IPS-18c (cell line): ENCODE results near the gene NR3C2.

Experiments used
- H3K4me3 ChIP-seq: 2 replicates; pipeline ENCODE4 v1.7.0; 2013; ENCODE audit warnings: low read depth, mild to moderate bottlenecking, low read length, moderate library complexity; ENCODE audit not compliant: insufficient read depth
- H3K9me3 ChIP-seq: one replicate; pipeline ENCODE4 v1.6.1; 2013; ENCODE audit warnings: mild to moderate bottlenecking, low read length, moderate library complexity; ENCODE audit not compliant: control insufficient read depth, insufficient read depth

The NR3C2 gene

GRCh38 chr4:148075438-148075837 is 366.8 kb downstream of the NR3C2 start:
- Histone ChIP-seq H3K9me3 (peaks cover 9% of the 10 kb centered on the region), H3K4me3 (no peak overlapping the region)

- H3K9me3 ChIP-seq, result peaks cover 9% of the 10 kb centered on the region
- H3K4me3 ChIP-seq, result no peak overlapping the region
These were observed 367.8 kb downstream of the NR3C2 start for GRCh38 chr4:148074462-148074861.

DNA sequence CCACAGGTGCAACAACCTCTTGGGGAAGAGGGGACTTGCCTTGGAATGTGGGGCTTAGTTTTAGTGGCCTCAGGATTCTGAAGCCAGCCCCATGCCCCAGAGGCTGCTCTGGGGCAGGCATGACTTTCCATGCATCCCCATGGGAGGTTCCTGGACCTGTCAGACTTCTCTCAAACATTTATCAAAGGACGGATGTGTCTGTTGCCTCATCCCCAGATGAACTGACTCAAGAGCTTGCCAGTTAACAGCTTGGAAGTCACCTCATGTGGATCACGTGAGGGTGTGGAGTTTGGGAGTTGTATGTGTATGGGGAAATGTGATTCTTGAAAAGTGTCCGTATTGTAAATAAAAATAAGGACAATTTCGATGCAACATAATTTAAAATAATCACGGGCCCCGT is 368.9 kb downstream of the NR3C2 start:
- peaks cover 9% of the 10 kb centered on the region for H3K9me3 ChIP-seq
- no peak overlapping the region for H3K4me3 ChIP-seq

DNA sequence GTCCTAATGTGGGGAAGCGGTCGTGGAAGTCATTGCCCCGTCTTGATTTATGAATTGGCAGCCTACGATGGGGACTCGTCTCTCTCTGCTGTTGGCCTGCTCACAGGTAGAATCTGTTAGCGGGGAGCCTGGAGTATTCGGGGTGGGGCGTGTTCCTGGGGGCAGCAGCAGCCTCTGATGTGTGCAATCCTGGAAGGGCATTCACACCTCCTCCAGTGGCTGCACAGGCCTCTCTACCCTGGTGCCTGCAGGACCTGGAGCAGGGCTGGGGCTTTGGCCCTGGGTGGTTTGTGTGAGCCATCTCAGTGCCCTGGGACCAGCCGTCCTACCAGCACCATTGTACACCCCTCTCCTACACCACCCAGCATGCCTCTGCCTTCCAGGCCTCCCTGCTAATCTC is 369.4 kb downstream of the NR3C2 start:
- Histone ChIP-seq H3K9me3 (peaks cover 9% of the 10 kb centered on the region), H3K4me3 (no peak overlapping the region)

GRCh38 chr4:148071009-148071408 is 371.2 kb downstream of the NR3C2 start:
- no peak overlapping the region for H3K4me3 ChIP-seq
- H3K9me3 ChIP-seq, result peaks cover 9% of the 10 kb centered on the region

GRCh38 chr4:148069895-148070178 is 372.4 kb downstream of the NR3C2 start:
- peaks cover 9% of the 10 kb centered on the region for H3K9me3 ChIP-seq
- no peak overlapping the region for H3K4me3 ChIP-seq

DNA sequence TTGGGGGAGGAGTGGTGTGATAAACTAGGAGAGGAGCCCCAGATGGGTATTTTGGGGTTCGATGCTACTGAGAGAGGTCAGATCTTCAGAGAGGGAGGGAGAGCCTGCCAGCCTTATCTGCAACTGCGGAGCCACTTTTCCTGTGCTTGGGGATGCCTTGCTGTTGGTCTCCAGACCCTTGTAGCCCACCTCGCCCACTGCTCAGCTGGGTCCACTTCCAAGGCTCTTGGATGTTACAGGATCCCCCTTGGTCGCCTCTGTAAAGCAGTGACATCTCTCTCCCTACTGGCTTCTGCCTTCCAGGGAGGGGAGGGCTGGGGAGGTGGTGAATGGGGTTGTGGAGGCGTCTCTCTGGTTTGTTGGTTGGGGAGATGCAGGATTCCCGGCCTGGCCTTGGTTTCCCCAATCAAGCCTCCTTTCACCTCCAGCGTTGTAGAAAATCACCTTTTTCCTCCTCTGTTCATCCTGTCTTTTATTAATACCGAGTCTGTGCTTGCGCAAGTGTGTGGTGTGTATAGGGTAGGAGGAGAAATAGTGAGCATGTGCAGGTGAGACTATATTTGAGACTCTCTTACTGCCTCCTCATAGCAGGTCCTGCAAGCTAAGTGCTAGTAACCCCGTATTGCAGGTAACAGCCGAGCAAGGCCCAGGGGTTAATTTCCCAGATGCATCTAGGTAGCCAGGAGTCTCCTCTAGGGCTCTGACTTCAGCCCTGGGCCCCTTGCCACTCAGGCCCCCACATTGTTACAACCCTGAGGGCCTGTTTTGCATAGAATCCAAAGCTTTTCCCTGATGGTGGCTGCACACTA is 372.9 kb downstream of the NR3C2 start:
- no peak overlapping the region for H3K4me3 ChIP-seq
- peaks cover 4% of the 10 kb centered on the region for H3K9me3 ChIP-seq

DNA sequence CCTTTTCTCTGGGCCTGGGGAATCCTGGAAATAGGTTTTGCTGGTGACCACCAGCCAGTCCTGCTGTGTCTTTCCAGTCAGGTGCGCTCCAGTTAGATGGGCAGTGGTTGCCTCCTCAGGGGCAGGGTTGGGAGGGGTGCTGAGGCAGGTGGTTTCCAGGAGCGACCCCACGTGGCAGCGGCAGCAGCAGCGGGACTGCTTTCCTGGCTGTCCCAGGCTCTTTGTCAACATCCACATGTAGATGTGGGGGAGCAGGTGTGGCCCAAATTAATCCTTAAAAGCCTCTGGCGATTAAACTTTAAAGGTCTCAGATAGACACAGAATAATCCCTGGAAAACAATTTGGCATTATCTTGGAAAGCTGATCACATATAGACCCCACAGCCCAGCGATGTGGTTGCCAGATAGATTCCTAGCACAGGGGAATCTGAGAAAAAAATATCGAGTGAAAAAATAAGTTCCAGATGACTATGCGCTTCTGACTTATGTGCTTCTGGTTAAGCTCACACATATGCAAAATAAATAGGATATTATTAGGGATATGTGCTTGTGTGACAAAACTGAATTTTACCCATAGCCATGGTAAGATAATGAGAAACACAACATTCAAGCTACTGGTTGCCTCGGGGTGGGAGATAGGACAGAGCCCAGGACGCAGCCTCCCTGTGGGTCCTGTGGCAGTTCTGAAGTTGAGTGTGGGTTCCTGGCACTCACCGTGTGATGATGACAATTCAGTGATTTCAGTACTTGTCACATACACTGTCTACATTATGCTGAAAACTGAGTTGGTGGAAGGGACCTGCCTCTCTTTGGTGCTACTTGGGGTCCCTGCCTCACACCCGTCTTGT is 373.9 kb downstream of the NR3C2 start:
- Histone ChIP-seq H3K4me3 (no peak overlapping the region), H3K9me3 (peaks cover 3% of the 10 kb centered on the region)

GRCh38 chr4:148067301-148067916 is 374.8 kb downstream of the NR3C2 start:
- H3K9me3 ChIP-seq, result no peaks in the 10 kb centered on the region

GRCh38 chr4:148065075-148065474 is 377.1 kb downstream of the NR3C2 start:
- no peaks in the 10 kb centered on the region for H3K9me3 ChIP-seq
- no peak overlapping the region for H3K4me3 ChIP-seq

More at GRCh38 chr4:148067301-148067916, 374.8 kb downstream of the NR3C2 start:
- no peak overlapping the region for H3K4me3 ChIP-seq

DNA sequence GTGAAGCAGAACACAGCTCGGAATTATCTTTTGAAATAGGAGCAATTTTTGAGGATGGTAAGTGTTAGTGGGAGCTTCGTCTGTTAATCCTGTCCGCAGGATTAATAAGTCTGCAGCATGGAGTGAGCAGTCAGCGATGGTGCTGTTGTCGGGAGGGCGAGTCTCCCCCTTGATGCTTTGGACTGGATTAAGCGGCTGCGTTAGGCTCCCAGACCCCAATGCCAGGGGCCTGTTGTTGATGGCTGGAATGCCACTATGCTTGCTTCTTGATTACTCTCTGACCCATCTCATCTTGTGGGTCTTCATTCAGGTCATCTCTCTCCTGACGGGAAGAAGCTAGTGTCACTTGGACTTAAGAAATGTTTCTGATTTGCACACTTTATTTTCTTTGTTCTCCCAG is 377.8 kb downstream of the NR3C2 start:
- no peaks in the 10 kb centered on the region for H3K9me3 ChIP-seq
- H3K4me3 ChIP-seq, result no peak overlapping the region

DNA sequence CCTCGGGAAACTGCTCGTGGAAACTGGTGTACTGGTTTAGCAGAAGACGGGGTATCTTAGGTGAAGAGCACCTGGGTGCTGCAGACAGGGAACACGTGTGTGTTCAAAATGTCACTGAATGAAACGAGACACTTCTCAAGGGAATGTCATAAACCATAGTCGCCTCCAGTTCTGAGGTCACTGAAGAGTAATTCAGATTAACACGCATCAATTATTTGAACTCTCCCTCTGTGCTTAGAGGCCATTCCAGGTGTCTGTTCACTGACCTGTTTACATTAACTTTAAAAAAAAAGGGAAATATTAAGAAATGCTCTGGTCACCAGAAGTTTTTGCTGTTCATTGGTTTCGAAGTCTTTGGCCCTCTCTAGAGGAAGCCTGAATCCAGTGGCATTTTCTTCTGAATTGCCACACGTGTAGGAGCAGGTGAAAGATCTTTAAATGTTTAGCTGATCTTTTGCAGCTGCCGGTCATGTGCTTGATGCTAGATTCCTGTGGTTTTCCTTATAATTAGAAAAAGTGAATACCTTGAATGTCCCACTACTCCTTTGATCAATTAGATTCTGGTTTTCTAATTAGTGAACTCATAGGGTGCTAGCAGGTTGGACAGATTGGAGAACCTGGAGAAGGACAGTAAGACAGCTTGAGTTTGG is 379.8 kb downstream of the NR3C2 start:
- no peak overlapping the region for H3K4me3 ChIP-seq

GRCh38 chr4:148061795-148062194 is 380.4 kb downstream of the NR3C2 start:
- no peaks in the 10 kb centered on the region for H3K9me3 ChIP-seq

More for the DNA sequence above, 379.8 kb downstream of the NR3C2 start:
- H3K9me3 ChIP-seq, result no peaks in the 10 kb centered on the region

DNA sequence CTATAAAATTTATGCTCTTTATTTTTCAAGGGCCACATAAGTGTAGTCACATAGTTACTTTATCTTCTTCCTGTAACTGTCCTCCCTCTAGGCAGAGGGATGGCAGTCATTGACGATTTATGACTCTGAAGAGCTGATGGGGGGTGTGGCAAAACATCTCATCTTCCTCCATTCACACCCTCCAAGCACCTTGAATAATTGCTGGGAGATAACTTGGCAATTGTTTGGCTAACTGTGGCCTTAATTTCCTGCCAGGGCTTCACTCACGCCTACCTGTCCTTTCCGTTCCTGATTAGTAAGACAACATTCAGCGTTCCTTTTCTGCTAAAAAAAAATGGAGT is 381.1 kb downstream of the NR3C2 start:
- no peak overlapping the region for H3K4me3 ChIP-seq
- H3K9me3 ChIP-seq, result no peaks in the 10 kb centered on the region

More at GRCh38 chr4:148061795-148062194, 380.4 kb downstream of the NR3C2 start:
- no peak overlapping the region for H3K4me3 ChIP-seq

DNA sequence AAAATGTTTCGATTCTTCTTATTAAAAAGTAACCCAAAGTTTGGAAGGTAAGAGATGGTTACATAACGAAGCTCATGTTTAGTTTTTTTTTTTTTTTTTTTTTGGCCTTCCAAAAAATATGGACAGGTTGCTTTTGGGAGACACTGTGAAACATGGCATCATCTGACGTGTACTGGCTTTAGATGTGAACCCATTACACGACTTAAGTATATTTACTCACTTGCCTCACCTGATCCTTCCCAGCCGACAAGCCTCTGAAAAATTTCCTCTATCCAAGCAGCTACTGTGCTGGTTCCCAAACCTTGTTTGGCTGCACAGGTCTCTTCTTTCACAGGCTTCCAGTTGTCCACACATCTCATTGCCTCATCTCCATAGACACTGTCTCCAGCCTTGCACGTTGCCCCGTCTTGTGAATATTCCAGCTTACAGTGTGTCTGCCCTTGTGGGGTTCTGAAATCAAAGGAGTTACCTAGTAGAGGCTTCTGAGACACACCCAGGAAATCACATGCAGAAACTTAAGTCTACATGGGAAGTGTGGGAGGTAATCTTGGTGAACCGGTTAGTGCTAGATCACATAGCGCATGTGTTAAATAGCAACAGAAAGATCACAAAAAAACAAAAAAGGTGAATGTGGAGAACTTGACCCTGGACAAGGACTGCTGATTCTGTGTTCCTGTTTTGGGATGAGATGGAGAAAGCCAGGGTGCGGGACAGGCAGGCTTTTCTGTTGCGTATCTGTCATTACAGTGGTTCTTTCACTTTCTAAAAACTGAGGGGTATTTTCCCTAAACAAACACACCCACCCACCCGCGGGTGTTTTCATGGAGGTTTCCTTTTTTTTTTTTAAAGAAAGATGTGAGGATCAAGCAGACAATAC is 381.7 kb downstream of the NR3C2 start:
- no peak overlapping the region for H3K4me3 ChIP-seq
- no peaks in the 10 kb centered on the region for H3K9me3 ChIP-seq

GRCh38 chr4:148059617-148060180 is 382.5 kb downstream of the NR3C2 start:
- no peaks in the 10 kb centered on the region for H3K9me3 ChIP-seq
- H3K4me3 ChIP-seq, result no peak overlapping the region
